Measurements from ENCODE around the gene MYH7.

The MYH7 gene

DNA sequence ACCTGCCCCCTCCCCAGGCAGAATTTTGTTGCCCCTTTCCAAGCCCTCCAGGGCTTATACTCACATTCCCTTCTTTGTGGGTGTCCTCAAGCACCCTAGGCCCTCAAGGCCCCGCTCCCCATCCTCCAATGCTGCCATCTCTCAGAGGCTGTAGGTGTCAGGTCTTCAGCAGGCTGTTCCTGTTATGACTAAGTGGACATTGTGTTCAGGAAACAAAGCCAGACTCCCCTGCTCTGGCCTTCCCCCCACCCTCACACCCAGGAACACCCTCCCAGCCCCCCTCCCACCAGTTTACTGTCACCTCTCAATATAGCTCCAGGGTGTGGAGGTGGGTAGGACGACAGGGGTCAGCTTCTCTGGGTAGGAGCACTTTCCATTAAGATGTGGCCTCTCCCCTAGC is 26.0 kb downstream of the MYH7 start:
- no peak overlapping the region for H3K4me3 ChIP-seq (ENCODE audit: low read depth, low read length)
- no peak for TF ChIP-seq POLR2A (IDR thresholded peaks at IDR 0.05; ENCODE audit: extremely low read depth, insufficient read length)
- TF ChIP-seq, protein P1, sequence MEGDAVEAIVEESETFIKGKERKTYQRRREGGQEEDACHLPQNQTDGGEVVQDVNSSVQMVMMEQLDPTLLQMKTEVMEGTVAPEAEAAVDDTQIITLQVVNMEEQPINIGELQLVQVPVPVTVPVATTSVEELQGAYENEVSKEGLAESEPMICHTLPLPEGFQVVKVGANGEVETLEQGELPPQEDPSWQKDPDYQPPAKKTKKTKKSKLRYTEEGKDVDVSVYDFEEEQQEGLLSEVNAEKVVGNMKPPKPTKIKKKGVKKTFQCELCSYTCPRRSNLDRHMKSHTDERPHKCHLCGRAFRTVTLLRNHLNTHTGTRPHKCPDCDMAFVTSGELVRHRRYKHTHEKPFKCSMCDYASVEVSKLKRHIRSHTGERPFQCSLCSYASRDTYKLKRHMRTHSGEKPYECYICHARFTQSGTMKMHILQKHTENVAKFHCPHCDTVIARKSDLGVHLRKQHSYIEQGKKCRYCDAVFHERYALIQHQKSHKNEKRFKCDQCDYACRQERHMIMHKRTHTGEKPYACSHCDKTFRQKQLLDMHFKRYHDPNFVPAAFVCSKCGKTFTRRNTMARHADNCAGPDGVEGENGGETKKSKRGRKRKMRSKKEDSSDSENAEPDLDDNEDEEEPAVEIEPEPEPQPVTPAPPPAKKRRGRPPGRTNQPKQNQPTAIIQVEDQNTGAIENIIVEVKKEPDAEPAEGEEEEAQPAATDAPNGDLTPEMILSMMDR (IDR thresholded peaks at IDR 0.05; ENCODE audit: low read depth, low read length) = no peak
- TF ChIP-seq, protein P2, sequence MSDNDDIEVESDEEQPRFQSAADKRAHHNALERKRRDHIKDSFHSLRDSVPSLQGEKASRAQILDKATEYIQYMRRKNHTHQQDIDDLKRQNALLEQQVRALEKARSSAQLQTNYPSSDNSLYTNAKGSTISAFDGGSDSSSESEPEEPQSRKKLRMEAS (IDR thresholded peaks at IDR 0.05; ENCODE audit: low read depth, low read length) = no peak
- DNase-seq (ENCODE audit: low read depth) = no peak

DNA sequence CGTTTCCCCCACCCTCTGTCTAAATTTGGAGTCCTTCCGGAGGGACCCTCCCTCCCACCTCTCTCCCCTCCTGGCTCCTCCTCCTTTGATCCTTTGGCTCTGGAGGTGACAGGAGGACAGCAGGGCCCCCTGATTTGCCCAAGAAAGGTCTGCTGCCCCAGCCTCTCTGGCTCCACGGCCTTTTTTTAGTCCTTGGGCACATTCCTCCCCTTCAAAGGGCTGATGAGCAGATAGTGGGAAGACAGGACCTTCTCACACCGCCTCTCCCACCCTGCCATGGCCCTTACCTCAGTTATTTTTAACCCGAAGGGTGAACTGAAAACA is 27.2 kb downstream of the MYH7 start:
- DNase-seq (ENCODE audit: low read depth) = no peak
- no peak for TF ChIP-seq MYC (IDR thresholded peaks at IDR 0.05; ENCODE audit: low read depth, low read length)
- no peak overlapping the region for H3K4me3 ChIP-seq (ENCODE audit: low read depth, low read length)

DNA sequence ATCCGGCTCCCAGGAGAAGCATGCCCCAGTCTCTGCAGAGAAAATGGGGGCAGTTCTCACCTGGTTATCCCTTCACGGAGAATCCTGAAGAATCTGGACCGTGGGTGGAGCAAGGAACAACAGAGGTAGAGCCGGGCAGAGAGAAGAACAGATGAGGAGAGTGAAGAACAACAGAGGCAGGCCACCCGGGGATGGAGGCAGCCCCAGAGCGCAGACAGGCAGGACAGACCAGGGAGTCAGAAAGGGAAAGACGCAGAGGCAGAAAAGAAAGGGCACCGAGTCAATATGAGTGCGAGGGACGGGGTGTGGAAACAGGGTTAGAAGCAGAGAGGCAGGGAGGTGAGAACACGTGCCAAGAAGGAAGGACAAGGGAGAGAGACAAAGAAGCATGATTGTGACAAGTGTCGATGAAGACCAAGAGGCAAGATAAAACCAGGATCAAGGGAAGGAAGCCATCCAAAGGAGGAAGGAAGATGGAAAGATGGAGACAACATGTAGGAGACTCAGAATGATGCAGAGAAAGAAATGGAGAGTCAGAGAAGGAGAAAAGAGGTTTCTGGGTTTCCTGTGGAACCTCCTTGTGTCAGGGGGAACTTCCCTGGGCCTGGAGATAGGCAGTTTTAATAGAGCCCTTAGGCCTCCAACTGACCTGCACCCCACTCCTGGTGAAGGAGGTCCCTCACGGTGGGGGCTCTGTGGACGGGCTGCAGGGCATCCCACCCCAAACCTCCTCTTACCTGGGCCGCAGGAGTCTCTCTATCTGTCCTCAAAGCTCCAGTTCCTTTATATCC is 27.7 kb downstream of the MYH7 start, which contains the start of gene MYH6:
TSS of gene MYH6 (minus strand) at position 758 of the 791 bp plus-strand sequence. CDS start 1,050 bp downstream, outside the sequence.
- TF ChIP-seq, protein P2 (IDR thresholded peaks at IDR 0.05; ENCODE audit: low read depth, low read length) = no peak
- TF ChIP-seq POLR2A (IDR thresholded peaks at IDR 0.05; ENCODE audit: extremely low read depth, insufficient read length) (no peak), MYC (IDR thresholded peaks at IDR 0.05; ENCODE audit: low read depth, low read length) (no peak)
- TF ChIP-seq, protein P1 (IDR thresholded peaks at IDR 0.05; ENCODE audit: low read depth, low read length) = no peak
- H3K4me3 ChIP-seq (ENCODE audit: low read depth, low read length) = no peak within 1 kb of the TSS
- DNase-seq (ENCODE audit: low read depth) = no peak

DNA sequence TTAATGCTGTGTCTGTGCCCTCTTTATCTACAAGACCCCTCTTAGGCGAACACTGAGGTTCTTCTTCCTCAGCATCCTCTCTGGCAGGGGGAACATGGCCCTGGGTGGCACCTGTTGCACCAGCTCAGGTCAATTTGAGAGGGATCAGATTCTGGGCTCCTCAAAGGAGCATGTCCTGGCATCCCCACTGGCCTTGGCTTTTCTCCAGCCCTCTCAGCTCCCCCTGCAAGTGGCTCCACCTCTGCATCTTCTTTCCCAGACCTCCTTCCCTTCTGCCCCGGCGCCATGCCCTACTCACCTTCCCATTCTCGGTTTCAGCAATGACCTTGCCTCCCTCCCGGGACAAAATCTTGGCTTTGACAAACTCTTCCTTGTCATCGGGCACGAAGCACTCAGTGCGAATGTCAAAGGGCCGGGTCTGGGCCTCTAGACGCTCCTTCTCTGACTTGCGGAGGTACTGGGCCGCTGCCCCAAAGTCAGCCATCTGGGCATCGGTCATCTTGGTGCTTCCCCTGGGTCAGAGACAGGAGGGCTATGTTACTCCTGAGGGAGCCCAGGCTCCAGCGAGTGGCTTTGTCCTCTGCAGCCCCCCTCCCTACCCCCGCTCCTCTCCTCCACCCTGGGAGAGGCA is 28.6 kb downstream of the MYH7 start:
- TF ChIP-seq, protein P2 (IDR thresholded peaks at IDR 0.05; ENCODE audit: low read depth, low read length) = no peak
- TF ChIP-seq, protein P1 (IDR thresholded peaks at IDR 0.05; ENCODE audit: low read depth, low read length) = no peak
- TF ChIP-seq MYC (IDR thresholded peaks at IDR 0.05; ENCODE audit: low read depth, low read length) (no peak), POLR2A (IDR thresholded peaks at IDR 0.05; ENCODE audit: extremely low read depth, insufficient read length) (no peak)
- no peak overlapping the region for H3K4me3 ChIP-seq (ENCODE audit: low read depth, low read length)
- DNase-seq (ENCODE audit: low read depth) = no peak

- TF ChIP-seq POLR2A (IDR thresholded peaks at IDR 0.05; ENCODE audit: extremely low read depth, insufficient read length) (no peak), MYC (IDR thresholded peaks at IDR 0.05; ENCODE audit: low read depth, low read length) (no peak)
- TF ChIP-seq, protein P1 (IDR thresholded peaks at IDR 0.05; ENCODE audit: low read depth, low read length) = no peak
- TF ChIP-seq, protein P2 (IDR thresholded peaks at IDR 0.05; ENCODE audit: low read depth, low read length) = no peak
- H3K4me3 ChIP-seq (ENCODE audit: low read depth, low read length) = no peak overlapping the region
- peak; percentile 44 for DNase-seq (ENCODE audit: low read depth)
Observed at GRCh38 chr14:23406244-23406643, 29.2 kb downstream of the MYH7 start.

GRCh38 chr14:23405516-23406025 is 29.9 kb downstream of the MYH7 start:
- no peak for DNase-seq (ENCODE audit: low read depth)
- no peak overlapping the region for H3K4me3 ChIP-seq (ENCODE audit: low read depth, low read length)
- TF ChIP-seq, protein P1 (IDR thresholded peaks at IDR 0.05; ENCODE audit: low read depth, low read length) = no peak
- TF ChIP-seq MYC (IDR thresholded peaks at IDR 0.05; ENCODE audit: low read depth, low read length) (no peak), POLR2A (IDR thresholded peaks at IDR 0.05; ENCODE audit: extremely low read depth, insufficient read length) (no peak)
- TF ChIP-seq, protein P2 (IDR thresholded peaks at IDR 0.05; ENCODE audit: low read depth, low read length) = no peak

Measured in NB4 (cell line).